Glutamatergic neuron (in vitro differentiated cells): ENCODE data around the gene RRAD. TPM values are rescaled to one million over a fixed set of nuclear protein-coding genes. Genes with fewer than 3 reads are reported as not detected.

ENCODE experiments used
- DNase-seq: peaks from one replicate; pipeline ENCODE4 v3.0.0; 2022
- H3K27ac Mint-ChIP-seq: one replicate; pipeline ENCODE4 v1.8.0; 2020; ENCODE audit warnings: mild to moderate bottlenecking, mixed read lengths, inconsistent platforms; ENCODE audit not compliant: unreplicated experiment
- H3K27me3 Mint-ChIP-seq: one replicate; pipeline ENCODE4 v1.8.0; 2020; ENCODE audit warnings: mild to moderate bottlenecking, moderate library complexity, mixed read lengths, inconsistent platforms; ENCODE audit not compliant: unreplicated experiment
- H3K36me3 Mint-ChIP-seq: one replicate; pipeline ENCODE4 v1.8.0; 2020; ENCODE audit warnings: mild to moderate bottlenecking, mixed read lengths, inconsistent platforms; ENCODE audit not compliant: unreplicated experiment
- H3K4me1 Mint-ChIP-seq: one replicate; pipeline ENCODE4 v1.8.0; 2020; ENCODE audit warnings: mild to moderate bottlenecking, low read depth, mixed read lengths, inconsistent platforms; ENCODE audit not compliant: unreplicated experiment
- H3K4me3 Mint-ChIP-seq: one replicate; pipeline ENCODE4 v1.8.0; 2020; ENCODE audit warnings: mild to moderate bottlenecking, mixed read lengths, inconsistent platforms; ENCODE audit not compliant: unreplicated experiment
- H3K9me3 Mint-ChIP-seq: one replicate; pipeline ENCODE4 v1.8.0; 2020; ENCODE audit warnings: mild to moderate bottlenecking, moderate library complexity, mixed read lengths, inconsistent platforms; ENCODE audit not compliant: unreplicated experiment
- CTCF ChIP-seq: fragments of 200-600 bp; sonication (generic); IDR thresholded peaks from one replicate; pipeline ENCODE4 v1.5.0; 2021; ENCODE audit not compliant: partially characterized antibody, unreplicated experiment
- total RNA-seq: library from RNA; stranded (reverse); fragmentation: NEBNext Ultra II Directional; extraction: Animal tissue kit (Norgen Biotek cat#: 25700); gene quantifications from one replicate; pipeline ENCODE4 v1.2.1, GENCODE V29; 2021; ENCODE audit not compliant: unreplicated experiment

Gene RRAD
- total RNA-seq, 1 donor from 2014 or later, result 1.1 TPM

GRCh38 chr16:66904846-66905632 is 20.3 kb downstream of the RRAD start:
- DNase-seq, result no peak
- Mint-ChIP-seq H3K27me3 (peaks cover 4% of the 10 kb centered on the region), H3K4me1 (peaks cover 13% of the 10 kb centered on the region), H3K4me3 (no peak overlapping the region), H3K36me3 (no peaks in the 10 kb centered on the region), H3K27ac (no peak overlapping the region), H3K9me3 (no peaks in the 10 kb centered on the region)
- TF ChIP-seq CTCF, result no peak

- H3K4me1 Mint-ChIP-seq, result peaks cover 19% of the 10 kb centered on the region
- no peaks in the 10 kb centered on the region for H3K9me3 Mint-ChIP-seq
- no peak overlapping the region for H3K4me3 Mint-ChIP-seq
- H3K27ac Mint-ChIP-seq, result no peak overlapping the region
- H3K36me3 Mint-ChIP-seq, result no peaks in the 10 kb centered on the region
- no peak for DNase-seq
- no peak for TF ChIP-seq CTCF
- peaks cover 7% of the 10 kb centered on the region for H3K27me3 Mint-ChIP-seq
Measured at GRCh38 chr16:66904428-66904845, 20.9 kb downstream of the RRAD start.

GRCh38 chr16:66903544-66904427 is 21.5 kb downstream of the RRAD start:
- no peak for DNase-seq
- no peak for TF ChIP-seq CTCF
- Mint-ChIP-seq H3K4me1 (peaks cover 22% of the 10 kb centered on the region), H3K36me3 (no peaks in the 10 kb centered on the region), H3K27me3 (peaks cover 8% of the 10 kb centered on the region), H3K9me3 (no peaks in the 10 kb centered on the region), H3K27ac (no peak overlapping the region), H3K4me3 (no peak overlapping the region)

- H3K4me1 Mint-ChIP-seq, result peaks cover 22% of the 10 kb centered on the region
- no peaks in the 10 kb centered on the region for H3K36me3 Mint-ChIP-seq
- no peak for DNase-seq
- no peak overlapping the region for H3K27ac Mint-ChIP-seq
- TF ChIP-seq CTCF, result no peak
- no peaks in the 10 kb centered on the region for H3K9me3 Mint-ChIP-seq
- peaks cover 9% of the 10 kb centered on the region for H3K27me3 Mint-ChIP-seq
- no peak overlapping the region for H3K4me3 Mint-ChIP-seq
Measured at GRCh38 chr16:66902648-66903543, 22.4 kb downstream of the RRAD start.
